Duodenal mucosa (tissue), 2 donors: ENCODE data around the gene CYP2D6.

Source experiments
- H3K27ac ChIP-seq: one replicate; pipeline ENCODE4 v1.7.0; 2013; ENCODE audit warnings: low read depth, low read length
- H3K27me3 ChIP-seq, 2 donors: one replicate each; pipeline ENCODE4 v1.7.0; 2013; ENCODE audit warnings: low read length in 2 of 2, control low read depth in 1 of 2; ENCODE audit not compliant: insufficient read depth in 2 of 2, control insufficient read depth in 1 of 2
- H3K36me3 ChIP-seq, 2 donors: one replicate each; pipeline ENCODE4 v1.7.0; 2013; ENCODE audit warnings: low read length in 2 of 2, control low read depth in 1 of 2; ENCODE audit not compliant: insufficient read depth in 2 of 2, control insufficient read depth in 1 of 2
- H3K4me1 ChIP-seq, 2 donors: one replicate each; pipeline ENCODE4 v1.7.0; 2013; ENCODE audit warnings: low read length in 2 of 2, control low read depth in 1 of 2; ENCODE audit not compliant: insufficient read depth in 2 of 2, control insufficient read depth in 1 of 2
- H3K4me3 ChIP-seq, 2 donors: one replicate each; pipeline ENCODE4 v1.7.0; 2013; ENCODE audit warnings: low read length in 2 of 2, low read depth in 1 of 2
- H3K9ac ChIP-seq, 2 donors: one replicate each; pipeline ENCODE4 v1.7.0; 2013; ENCODE audit warnings: low read length in 2 of 2, low read depth in 1 of 2
- H3K9me3 ChIP-seq, 2 donors: one replicate each; pipeline ENCODE4 v1.7.0; 2013; ENCODE audit warnings: low read length in 2 of 2, control low read depth in 1 of 2; ENCODE audit not compliant: control insufficient read depth in 1 of 2

CYP2D6 gene

GRCh38 chr22:42086051-42086450 is 44.6 kb downstream of the CYP2D6 start:
- Histone ChIP-seq H3K9ac (no peak overlapping the region), H3K27me3 (no peaks in the 10 kb centered on the region), H3K36me3 (peaks cover 21 to 50% of the 10 kb centered on the region in 2 donors), H3K4me1 (peaks cover 12 to 14% of the 10 kb centered on the region in 2 donors), H3K27ac (no peak overlapping the region), H3K9me3 (no peaks in the 10 kb centered on the region), H3K4me3 (no peak overlapping the region)

GRCh38 chr22:42084874-42085273 is 45.7 kb downstream of the CYP2D6 start:
- Histone ChIP-seq H3K27me3 (no peaks in the 10 kb centered on the region), H3K36me3 (peaks cover 21 to 50% of the 10 kb centered on the region in 2 donors), H3K9ac (no peak overlapping the region), H3K9me3 (no peaks in the 10 kb centered on the region), H3K4me1 (peaks cover 14 to 18% of the 10 kb centered on the region in 2 donors), H3K27ac (no peak overlapping the region), H3K4me3 (no peak overlapping the region)

GRCh38 chr22:42083119-42083518 is 47.5 kb downstream of the CYP2D6 start:
- H3K4me3 ChIP-seq, result no peak overlapping the region
- H3K36me3 ChIP-seq, result peaks cover 21 to 50% of the 10 kb centered on the region in 2 donors
- H3K9me3 ChIP-seq, result no peaks in the 10 kb centered on the region
- H3K9ac ChIP-seq, result no peak overlapping the region
- no peak overlapping the region for H3K27ac ChIP-seq
- H3K27me3 ChIP-seq, result no peaks in the 10 kb centered on the region
- peaks cover 15 to 16% of the 10 kb centered on the region in 2 donors for H3K4me1 ChIP-seq

GRCh38 chr22:42080287-42080686 is 50.3 kb downstream of the CYP2D6 start:
- H3K4me1 ChIP-seq, result peaks cover 19 to 26% of the 10 kb centered on the region in 2 donors
- peaks cover 4 to 34% of the 10 kb centered on the region in 2 donors for H3K36me3 ChIP-seq
- peak overlapping the region; percentile 55 to 97 for H3K9ac ChIP-seq

GRCh38 chr22:42079319-42080251 is 51.0 kb downstream of the CYP2D6 start, which contains the start of gene SMDT1:
Gene SMDT1, plus strand, starts transcription at chr22:42079700. Its CDS starts 69 bp downstream, at chr22:42079769.
- H3K4me1 ChIP-seq, result peaks cover 24 to 31% of the 10 kb centered on the region in 2 donors
- peaks cover 4 to 28% of the 10 kb centered on the region in 2 donors for H3K36me3 ChIP-seq
- H3K27me3 ChIP-seq, result no peaks in the 10 kb centered on the region
- H3K27ac ChIP-seq, result peak within 1 kb of the TSS; percentile 95
- peak within 1 kb of the TSS; percentile 72 to 84 for H3K4me3 ChIP-seq
- H3K9ac ChIP-seq, result peak within 1 kb of the TSS; percentile 89 to 97
- H3K9me3 ChIP-seq, result no peaks in the 10 kb centered on the region

More at GRCh38 chr22:42080287-42080686, 50.3 kb downstream of the CYP2D6 start:
- Histone ChIP-seq H3K27me3 (no peaks in the 10 kb centered on the region), H3K27ac (peak overlapping the region; percentile 68), H3K9me3 (no peaks in the 10 kb centered on the region), H3K4me3 (peak overlapping the region; percentile 72 to 84)

GRCh38 chr22:42078469-42079318 is 51.9 kb downstream of the CYP2D6 start:
- peaks cover 27 to 36% of the 10 kb centered on the region in 2 donors for H3K4me1 ChIP-seq

GRCh38 chr22:42077486-42078125 is 53.0 kb downstream of the CYP2D6 start:
- H3K4me1 ChIP-seq, result peaks cover 33 to 40% of the 10 kb centered on the region in 2 donors
- peaks cover 0 to 12% of the 10 kb centered on the region in 2 donors for H3K36me3 ChIP-seq

More at GRCh38 chr22:42078469-42079318, 51.9 kb downstream of the CYP2D6 start:
- Histone ChIP-seq H3K36me3 (peaks cover 4 to 23% of the 10 kb centered on the region in 2 donors), H3K9ac (peak overlapping the region; percentile 89 to 97), H3K4me3 (peak overlapping the region; percentile 72 to 84), H3K27ac (peak overlapping the region; percentile 95), H3K27me3 (no peaks in the 10 kb centered on the region), H3K9me3 (no peaks in the 10 kb centered on the region)

GRCh38 chr22:42076764-42077485 is 53.7 kb downstream of the CYP2D6 start:
- Histone ChIP-seq H3K9ac (no peak overlapping the region), H3K4me3 (no peak overlapping the region), H3K9me3 (no peaks in the 10 kb centered on the region), H3K36me3 (peaks cover 0 to 5% of the 10 kb centered on the region in 2 donors), H3K27me3 (no peaks in the 10 kb centered on the region), H3K4me1 (peaks cover 33 to 40% of the 10 kb centered on the region in 2 donors), H3K27ac (no peak overlapping the region)

More at GRCh38 chr22:42077486-42078125, 53.0 kb downstream of the CYP2D6 start:
- Histone ChIP-seq H3K27me3 (no peaks in the 10 kb centered on the region), H3K9me3 (no peaks in the 10 kb centered on the region), H3K9ac (peak overlapping the region in 1 of 2 donors; percentile 12), H3K4me3 (no peak overlapping the region), H3K27ac (no peak overlapping the region)
